HS-27A (cell line): ENCODE data around the gene MAD1L1.
"Not testable (repeated sequence)": the region's sequence is repeated elsewhere in the genome, so short reads cannot be mapped to it uniquely, and the experiment has no call there.

ENCODE experiments used
- DNase-seq: peaks from one replicate; pipeline ENCODE4 v3.0.0-alpha.2; 2012; ENCODE audit warnings: low read depth, missing footprints

MAD1L1 gene

DNA sequence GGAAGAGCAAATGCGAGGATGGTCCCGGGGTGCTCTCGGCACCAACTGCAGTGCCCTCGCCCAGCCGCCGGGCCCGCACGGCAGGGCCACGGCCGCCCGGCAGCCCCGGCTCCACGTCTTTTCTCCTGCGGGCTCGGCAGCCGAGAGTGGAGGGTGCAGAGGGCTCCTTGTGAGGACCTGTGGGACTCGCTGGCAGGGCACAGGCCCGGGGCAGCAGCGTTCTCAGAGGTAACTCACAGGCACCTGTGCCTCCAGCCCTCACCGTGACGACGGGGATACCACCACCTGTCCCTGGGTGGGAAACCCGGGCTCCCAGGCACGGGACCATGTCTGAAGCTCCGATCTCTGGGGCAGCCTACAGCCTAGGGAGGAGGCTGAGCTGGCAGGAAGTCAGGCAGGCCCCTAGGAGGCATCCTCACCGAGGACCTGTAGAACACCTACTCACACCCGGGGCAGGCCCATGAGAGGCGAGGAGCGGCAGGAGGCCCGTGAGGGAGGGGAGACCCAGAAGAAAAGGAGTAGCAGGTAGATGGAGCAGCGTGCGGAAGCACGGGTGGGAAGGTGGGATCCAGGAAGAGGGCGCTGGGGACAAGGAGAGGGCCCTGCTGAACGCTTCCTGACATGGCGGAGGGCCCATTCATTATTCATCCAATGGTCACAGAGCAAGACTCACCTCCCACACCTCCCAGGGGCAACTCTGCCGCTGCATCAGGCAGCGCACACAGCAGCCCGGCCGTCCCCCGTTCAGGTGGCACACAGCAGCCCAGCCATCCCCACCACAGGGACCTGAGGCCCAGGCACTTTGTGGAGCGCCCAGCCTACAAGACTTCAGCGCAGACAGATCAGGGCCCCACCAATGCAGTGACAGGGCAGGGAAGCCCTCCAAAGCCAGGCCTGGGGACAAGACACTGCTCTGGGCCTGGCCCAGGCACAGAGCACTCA lies 244.9 kb downstream of the MAD1L1 start:
- no peak for DNase-seq

DNA sequence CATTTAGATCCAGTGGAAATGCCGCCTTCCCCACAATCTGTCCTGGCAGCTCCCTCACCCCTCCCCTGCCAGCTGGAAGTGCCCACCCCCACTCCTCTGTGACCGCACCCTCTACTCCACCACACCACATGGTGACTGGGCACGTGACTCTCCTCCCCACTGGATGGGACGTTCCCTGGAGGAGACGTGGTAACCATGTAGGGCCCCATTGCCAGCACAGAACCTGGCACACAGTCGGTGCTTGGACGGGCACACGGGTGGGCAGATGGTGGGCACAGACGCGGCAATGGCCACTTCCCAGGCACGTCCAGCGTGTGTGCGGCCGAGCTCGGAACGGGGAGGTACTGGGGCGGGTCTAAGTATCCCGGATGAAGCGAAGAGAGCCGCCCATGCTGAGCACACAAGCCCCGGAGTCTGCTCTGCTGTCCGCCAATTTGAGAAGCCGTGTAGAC lies 245.6 kb downstream of the MAD1L1 start:
- DNase-seq, result no peak

DNA sequence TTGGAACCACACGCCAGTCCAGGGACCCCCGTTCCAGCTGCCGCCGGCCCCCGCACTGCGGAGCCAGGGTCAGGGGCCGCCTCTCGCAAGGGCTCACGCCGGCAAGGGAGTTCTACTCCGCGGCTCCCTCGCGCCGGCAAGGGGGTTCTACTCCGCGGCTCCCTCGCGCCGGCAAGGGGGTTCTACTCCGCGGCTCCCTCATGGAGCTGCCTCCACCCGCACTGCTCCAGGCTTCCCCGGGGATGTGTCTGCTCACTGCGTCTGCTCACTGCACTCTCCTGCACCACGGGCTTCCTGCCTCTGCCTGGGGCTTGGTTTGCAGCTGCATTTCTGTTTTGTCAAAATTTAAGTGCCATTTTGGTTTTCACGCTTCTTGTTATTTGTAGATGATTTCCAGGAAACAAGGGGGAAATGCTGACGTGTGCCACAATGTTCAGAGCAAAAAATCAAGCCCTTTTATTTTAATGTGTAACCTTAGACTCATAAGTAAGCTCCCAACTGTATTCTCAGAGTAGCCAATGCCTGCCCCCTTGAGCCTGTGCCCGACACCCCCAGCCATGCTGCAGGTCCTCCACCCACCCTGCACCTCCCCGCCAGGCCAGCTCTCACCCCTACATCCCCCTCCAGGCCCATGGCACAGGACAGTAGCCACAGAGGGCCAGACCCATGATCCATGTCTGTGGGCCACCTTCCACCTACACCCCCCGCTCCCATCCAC lies 246.2 kb downstream of the MAD1L1 start:
- DNase-seq, result no peak

DNA sequence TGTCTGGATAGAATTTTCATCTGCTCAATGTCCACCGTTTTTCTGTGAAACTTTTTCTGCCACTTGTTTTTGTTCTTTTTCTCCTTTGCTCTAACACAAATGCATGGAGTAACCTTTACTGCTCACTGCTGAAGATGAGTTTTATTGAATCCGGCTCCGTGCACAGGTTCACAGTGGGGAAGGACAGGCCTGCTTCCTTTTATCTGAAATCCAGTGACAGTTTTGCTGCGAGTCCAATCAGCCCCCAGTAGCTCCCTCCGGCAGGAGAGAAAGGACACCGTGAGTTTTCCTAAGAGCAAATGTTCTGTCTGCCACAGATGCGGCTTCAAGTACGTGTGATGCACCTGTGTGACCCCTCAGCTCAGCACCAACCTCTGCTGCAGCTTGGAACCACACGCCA lies 246.8 kb downstream of the MAD1L1 start:
- no peak for DNase-seq

DNA sequence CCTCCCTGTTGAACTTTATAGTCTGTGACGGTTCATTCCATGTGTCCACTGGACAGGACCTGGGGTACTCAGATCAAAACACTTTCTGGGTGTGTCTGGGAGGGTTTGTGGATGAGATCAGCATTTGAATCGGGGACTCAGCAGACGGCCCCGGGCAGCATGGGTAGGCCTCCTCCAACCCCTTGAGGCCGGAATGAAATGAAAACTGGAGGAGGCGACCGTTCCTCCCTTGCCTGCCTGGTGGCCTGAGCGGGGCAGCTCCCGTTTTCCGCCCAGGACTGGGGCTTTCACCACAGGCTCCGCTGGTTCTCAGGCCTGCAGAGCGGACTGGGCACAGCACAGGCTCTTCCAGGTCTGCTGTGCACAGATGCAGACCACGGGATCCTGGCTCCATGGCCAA lies 247.7 kb downstream of the MAD1L1 start:
- no peak for DNase-seq

DNA sequence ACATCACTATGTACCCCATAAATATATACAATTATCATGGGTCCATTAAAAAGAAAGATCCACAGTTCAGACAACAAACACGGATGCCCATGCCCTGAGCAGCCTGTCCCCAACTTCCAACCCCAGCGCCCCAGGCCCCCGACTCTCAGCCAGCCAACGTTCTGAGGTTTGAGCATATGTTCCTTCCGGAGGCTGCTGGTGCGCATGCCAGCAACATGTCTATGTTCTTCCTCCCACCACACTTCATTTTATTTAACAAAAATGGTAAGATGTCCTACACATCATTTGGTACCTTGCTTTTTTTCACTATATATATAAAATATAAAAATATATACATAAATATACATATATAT lies 250.9 kb downstream of the MAD1L1 start:
- no peak for DNase-seq

DNA sequence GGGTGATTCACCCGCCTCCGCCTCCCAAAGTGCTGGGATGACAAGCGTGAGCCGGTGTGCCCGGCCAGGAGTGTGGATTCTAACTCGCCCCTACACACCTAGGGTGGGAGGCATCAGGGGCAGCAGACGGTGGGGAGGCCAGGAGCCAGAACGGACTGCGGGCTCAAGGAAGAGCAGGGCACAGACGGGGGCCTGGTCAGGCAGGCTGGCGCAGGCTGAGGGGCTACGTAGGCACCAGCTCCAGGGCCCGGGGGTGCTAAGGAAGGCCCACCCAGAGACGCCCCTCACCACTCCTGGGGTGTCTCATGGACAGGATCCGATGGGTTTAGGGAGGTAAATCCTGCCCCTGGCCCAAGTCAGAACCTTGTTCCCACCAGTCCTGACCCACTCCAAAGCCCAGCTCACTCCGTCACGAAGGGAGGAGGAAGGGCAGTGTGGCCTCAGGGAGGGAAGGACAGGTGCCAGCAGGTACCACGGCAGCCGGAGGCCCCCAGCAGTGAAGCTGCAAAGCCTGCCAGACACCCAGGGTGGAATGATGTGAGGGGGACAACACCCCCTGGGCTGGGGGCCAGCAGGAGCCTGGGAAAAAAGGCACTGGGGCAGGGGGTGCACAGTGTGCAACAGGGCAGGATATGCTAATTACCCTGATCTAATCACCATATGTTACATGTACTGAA lies 251.4 kb downstream of the MAD1L1 start:
- DNase-seq, result no peak

DNA sequence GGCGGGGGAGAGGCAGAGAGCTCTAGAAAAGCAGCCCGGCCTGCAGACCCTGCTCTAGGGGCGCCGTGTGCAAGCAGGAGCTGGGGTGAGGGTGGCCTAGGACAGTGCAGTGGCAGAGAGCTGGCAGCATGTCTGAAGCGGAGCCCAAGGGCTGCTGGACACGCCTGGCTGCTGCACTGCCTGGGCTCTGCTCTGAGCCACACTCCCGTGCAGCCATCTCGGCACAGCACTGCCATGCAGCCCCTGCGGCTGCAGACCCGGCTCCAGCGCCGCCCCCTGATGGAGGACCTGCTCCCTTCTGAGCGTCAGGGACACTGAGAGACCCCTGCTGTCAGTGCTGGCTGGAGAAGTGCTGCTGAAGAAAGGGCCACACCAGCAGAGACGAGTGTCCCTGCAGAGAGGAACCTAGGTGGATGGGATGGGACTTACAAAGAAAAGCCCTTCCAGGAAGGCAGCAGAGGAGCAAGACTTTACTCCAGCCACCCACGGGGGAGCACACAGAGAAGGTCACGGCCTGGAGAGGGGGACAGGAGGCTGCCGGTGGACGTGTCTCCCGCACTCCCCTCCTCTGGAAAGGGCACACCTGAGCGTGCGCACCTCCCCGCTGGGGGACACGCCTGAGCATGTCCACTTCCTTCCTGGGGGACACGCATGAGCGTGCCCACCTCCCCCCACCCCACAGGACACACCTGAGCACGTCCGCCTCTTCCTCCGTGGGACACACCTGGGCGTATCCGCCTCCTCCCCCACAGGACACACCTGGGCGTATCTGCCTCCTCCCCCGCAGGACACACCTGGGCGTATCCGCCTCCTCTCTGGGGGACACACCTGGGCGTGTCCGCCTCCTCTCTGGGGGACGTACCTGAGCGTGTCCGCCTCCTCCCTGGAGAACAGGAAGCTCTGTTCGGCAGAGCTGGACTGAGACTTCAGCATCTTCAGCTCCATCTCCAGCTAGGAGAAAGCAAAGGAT lies 252.9 kb downstream of the MAD1L1 start:
- DNase-seq, result no peak

DNA sequence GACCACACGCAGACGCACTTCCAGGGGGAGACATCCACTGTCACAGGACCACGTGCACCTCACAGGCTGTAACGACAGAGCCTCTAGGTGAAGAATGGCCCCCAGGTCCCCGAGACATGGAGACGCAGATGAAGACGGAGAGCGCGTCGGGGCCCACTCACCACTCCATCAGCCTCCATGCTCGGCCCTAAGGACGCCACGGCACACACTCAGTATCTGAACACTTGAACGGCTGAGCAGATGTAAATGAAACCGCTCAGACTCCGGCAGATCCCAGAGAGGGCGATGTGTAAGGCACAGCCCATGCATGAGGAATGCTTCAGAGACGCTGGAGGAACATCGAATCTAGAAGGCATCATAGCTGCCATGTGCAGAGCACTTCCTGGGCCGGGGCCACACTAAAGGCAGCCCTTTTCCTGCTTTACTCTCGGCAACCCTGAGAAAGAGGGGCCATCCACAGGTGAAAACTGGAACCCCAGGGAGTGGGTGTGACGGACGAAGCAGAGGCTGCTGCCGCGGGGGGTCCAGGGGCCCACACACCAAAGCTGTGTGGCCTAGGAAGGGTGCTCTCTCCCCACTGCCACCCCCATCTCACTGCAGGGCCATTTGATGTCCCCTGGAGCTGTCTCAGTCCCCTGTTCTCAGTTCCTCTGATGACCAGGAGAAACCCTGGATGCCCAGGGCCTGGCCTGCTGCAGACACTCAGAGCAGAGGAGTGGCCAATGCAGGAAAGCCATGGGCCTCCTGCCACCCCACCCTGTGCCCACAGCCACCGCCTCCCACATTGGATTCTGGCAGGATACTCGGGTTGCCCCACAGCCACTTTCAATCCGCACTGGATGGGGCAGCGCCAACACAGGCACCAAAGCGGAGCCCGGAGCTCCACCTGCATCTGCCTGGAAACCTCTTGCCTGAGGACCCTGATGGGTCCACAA lies 253.8 kb downstream of the MAD1L1 start:
- DNase-seq, result no peak

DNA sequence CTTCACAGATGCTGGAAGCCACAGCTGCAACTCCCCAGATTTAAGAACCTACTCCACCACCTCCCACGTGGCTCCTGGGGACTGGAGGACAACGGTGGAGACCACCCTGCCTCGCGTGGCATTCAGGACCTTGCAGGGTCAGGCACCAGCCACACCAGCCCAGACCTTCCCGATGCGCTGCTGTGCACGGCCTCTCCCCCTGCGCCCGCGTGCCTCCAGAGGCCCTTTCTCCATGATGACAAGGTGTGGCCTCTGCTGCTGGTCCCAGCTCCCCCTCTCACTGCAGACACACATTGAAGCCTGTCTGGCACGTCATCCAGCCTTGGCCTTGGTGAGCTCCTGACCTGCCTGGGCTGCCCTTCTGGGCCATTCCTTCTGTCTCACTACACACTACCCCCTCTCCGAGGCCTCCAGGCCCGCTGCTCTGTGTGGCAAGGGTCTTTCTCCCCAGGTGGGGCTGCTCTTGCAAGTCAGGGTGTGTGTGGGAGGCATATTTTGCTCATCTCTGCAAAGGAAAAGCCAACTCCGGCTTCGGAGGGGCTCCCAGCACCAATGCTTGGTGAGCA lies 254.8 kb downstream of the MAD1L1 start:
- DNase-seq, result no peak

DNA sequence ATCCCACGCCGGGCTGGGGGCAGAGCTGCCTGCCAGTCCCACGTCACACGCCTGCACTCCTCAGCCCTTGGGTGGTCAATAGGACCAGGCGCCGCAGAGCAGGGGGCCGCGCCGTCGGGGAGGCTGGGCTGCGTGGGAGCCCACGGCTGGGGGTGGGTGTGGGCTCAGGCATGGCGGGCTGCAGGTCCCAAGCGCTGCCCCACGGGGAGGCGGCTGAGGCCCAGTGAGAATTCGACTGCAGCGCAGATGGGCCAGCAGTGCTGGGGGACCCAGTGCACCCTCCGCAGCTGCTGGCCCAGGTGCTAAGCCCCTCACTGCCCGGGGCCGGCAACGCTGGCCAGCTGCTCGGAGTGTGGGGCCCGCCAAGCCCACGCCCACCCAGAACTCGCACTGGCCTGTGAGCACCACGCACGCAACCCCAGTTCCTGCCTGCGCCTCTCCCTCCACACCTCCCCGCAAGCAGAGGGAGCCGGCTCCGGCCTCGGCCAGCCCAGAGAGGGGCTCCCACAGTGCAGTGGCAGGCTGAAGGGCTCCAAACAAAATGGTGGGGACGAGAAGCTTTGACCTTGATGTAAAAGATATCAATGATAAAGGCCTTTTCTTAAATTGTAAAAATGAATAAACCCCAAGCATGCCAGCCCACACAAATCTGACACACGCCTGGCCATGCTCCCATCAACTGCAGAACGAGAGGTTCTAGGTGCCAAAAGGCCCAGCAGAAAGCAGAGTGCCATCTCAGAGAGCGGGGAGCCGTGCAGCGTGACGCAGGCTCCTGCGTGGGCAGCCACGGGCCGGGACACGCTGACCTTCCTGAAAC lies 255.5 kb downstream of the MAD1L1 start:
- DNase-seq, result no peak

DNA sequence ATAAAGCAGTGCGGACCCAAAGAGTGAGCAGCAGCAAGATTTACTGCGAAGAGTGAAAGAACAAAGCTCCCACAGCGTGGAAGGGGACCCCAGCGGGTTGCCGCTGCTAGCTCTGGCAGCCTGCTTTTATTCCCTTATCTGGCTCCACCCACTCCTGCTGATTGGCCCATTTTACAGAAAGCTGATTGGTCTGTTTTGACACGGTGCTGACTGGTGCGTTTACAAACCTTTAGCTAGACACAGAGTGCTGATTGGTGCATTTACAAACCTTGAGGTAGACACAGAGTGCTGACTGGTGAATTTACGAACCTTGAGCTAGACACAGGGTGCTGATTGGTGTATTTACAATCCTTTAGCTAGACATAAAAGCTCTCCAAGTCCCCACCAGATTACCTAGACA lies 256.2 kb downstream of the MAD1L1 start:
- DNase-seq, result not testable (repeated sequence)

DNA sequence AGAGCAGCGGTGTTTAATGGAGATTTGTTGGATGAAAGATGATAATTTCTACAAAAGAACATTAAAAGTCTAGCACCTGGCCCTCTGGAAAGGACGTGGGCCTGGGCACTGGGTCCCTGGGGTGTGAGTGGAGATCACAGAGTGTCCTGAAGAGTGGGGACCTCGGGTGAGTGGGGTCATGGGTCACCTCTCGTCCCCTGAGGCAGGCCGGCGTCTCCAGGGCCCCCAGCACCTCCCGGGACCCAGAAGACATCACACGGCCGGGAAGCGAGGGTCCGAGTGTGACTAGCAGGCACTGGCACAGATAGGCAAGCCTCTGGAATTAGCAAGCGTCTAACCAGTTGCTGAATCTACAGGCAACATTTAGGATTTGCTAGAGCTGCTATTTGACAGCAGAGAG lies 257.2 kb downstream of the MAD1L1 start:
- DNase-seq, result no peak

DNA sequence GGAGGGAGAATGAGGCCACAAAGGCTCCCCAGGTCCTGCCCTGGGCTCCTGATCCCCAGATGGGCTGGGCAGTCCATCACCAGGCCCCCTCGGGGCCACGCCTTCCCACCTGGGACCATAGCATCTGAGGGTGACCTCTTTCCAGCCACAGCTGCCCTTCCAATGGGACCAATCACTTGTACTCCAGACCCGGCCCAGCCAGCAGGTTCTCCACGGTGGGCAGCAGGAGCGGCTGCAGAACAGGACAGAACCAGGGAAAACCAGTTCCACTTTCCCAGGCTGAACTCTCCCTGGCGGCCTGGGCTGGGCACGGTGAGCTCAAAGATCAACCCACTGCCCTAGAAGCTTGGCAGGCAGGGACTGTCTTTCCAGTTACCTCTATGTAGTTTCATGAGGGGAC lies 257.6 kb downstream of the MAD1L1 start:
- DNase-seq, result no peak

DNA sequence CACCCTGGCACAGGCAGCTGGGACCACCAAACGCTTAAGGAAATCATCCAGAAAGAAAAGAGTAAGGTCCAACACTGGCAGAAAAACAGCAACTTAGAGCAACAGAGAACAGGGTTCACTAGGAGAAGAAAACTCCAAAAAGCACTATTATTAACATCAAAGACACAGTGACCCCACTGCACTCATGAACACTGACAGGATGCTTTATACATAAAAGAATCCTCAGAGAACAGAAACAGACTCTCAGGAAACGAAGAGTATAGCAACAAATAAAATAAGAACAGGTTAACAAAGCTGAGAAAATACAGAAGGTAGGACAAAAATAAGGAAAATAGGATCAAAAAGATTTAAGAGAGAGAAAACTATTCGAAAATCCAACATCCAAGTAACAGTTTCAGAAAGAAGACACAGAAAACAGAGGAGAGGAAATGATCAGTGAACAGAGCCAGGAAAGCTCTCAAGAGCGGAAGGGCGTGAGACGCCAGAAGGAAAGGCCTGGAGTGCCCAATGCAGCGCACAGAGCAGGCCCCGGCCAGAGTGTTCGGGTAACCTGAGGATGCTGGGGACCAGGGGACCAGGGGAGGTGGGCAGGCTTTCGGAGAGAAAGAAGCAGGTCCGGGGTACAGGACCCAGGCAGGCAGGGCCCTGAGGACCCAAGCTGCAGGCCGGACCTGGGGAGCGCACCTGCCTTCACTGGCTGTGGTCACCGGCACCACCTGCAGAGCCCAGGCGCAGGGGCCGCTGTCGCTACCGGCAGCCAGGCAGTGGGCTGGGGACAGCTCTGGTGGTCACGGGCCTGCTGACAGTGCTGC lies 258.2 kb downstream of the MAD1L1 start:
- DNase-seq, result no peak

DNA sequence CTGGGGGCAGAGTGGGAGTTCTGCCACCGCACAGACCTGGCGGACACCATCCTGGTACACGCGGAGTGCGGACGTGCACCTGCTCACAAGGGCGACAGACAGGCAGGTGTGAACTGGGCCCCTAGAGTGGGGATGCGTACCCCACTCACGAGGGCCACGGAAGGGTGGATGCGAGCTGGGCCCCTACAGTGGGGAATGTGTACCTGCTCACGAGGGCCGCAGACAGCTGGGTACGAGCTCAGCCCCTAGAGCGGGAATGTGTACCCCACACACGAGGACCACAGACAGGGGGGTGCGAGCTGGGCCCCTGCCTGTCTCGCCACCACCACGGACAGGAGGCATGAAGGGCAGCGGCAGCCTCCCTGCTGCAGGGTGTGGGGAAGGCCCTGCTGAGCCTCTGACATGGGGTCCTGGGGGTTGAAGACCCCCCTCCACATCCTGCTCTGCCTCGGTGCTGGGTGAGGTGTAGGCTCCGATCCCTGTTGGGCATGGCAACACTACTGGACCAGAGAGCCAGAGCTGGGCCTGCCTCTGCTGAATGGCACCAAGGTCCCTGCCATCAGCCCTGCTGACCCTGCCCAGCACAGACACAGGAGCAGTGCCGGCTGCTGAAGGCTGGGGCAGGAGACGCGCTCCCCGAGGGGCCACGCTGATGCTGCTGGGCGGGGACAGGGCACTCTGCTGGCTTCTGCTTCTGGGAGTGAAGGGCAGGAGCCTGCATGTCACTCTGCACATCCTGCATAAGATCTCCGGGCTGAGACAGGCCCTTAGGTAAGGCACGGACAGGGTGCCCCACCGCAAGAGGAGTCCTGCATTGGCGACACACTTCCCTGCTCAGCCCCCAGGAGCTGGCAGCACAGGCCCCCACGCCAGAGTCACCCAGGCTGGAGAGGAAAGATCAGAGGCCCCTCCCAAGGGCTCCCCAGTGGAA lies 259.2 kb downstream of the MAD1L1 start:
- DNase-seq, result no peak

DNA sequence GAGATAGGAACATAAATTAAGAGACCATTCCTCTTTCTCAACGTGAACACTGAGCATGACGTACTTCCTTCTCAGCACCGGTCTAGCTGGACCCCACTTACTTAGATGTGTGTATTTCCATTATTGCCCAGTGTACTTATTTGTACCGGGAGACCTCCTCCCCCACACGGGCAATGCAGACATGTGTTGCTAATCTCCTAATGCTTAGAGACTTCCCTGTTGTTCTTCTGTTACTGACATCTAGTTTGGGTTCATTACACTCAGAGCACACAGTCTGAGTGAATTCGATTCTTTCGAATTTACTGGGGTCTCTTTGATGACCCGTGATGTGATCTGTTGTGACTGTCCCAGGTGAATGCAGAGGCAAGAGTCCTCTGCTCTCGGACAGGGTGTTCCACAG lies 260.0 kb downstream of the MAD1L1 start:
- no peak for DNase-seq
